ENCODE data around the gene FAF1. TPM values are rescaled to one million over a fixed set of nuclear protein-coding genes. Genes with fewer than 3 reads are reported as not detected.

The FAF1 gene
- total RNA-seq, 4 donors from 2014 or later, result 72.0 to 107 (median 92.0) TPM

DNA sequence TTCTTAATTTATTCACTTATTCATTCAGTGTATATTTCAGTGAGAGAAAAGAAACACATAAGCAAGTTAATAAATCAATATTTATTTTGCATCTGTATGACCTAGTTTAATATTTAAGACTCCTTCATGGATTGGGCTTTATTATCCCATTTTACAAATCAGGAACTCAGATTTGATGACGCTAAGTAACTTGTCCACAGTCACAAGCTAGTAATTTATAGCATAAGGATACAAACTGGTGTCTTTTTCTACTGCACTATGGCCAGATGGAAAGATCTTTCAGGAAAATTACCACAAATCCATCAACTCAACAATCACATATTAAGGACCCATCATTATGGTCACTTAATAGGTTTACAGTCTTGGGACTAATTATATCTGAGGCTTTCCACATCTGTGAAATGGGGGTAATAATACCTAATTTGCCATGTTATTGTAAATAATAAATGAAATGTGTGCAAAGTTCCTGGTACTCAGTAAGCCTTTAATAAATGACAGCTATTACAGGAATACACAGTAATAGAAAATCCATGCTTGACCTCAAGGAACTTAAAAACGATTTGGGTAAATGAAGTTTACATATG, 23.2 kb upstream of the FAF1 start:
- in situ Hi-C loops (cut with MboI; ENCODE audit: low sequenced_read_pairs in 4 of 4), result no loop called here

DNA sequence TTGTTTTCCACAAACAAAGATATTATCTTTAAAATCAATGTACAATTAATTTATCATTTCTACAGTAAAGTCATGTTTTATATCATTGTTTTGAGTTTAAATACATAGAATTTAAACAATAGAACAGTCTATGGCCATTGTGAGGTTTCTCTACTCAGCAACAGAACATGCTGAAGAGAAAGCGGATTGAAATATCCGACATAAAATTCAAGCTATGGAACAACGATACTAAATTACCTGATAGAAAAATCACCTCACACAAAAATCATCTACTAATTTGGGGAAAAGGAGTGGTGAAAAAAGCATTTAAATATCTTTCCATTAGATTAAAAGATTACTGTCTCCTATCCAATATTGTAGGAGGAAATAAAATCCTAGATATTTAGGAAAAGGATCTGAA, 22.5 kb upstream of the FAF1 start:
- TF ChIP-seq, protein P1, sequence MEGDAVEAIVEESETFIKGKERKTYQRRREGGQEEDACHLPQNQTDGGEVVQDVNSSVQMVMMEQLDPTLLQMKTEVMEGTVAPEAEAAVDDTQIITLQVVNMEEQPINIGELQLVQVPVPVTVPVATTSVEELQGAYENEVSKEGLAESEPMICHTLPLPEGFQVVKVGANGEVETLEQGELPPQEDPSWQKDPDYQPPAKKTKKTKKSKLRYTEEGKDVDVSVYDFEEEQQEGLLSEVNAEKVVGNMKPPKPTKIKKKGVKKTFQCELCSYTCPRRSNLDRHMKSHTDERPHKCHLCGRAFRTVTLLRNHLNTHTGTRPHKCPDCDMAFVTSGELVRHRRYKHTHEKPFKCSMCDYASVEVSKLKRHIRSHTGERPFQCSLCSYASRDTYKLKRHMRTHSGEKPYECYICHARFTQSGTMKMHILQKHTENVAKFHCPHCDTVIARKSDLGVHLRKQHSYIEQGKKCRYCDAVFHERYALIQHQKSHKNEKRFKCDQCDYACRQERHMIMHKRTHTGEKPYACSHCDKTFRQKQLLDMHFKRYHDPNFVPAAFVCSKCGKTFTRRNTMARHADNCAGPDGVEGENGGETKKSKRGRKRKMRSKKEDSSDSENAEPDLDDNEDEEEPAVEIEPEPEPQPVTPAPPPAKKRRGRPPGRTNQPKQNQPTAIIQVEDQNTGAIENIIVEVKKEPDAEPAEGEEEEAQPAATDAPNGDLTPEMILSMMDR (IDR thresholded peaks at IDR 0.05 in 4 of 5, conservative IDR thresholded peaks at IDR 0.05 in 1 of 5), result no peak
- TF ChIP-seq POLR2A (IDR thresholded peaks at IDR 0.05), result no peak
- no peak overlapping the region for H3K4me3 ChIP-seq
- H3K27ac ChIP-seq, result no peak overlapping the region
- ATAC-seq, result no peak
- H3K4me1 ChIP-seq, result peaks cover 5 to 18% of the 10 kb centered on the region in 2 donors
- no peaks in the 10 kb centered on the region for H3K27me3 ChIP-seq
- no peaks in the 10 kb centered on the region for H3K9me3 ChIP-seq
- in situ Hi-C loops (cut with MboI; ENCODE audit: low sequenced_read_pairs in 4 of 4), result no loop called here
- H3K36me3 ChIP-seq, result no peaks in the 10 kb centered on the region
- intact Hi-C loops (cut with DNase I; ENCODE audit: low total_unique reads), result no loop called here
- DNase-seq, result no peak

More for the DNA sequence above, 23.2 kb upstream of the FAF1 start:
- Histone ChIP-seq H3K27me3 (no peaks in the 10 kb centered on the region), H3K4me1 (peaks cover 5 to 18% of the 10 kb centered on the region in 2 donors), H3K36me3 (no peaks in the 10 kb centered on the region), H3K4me3 (no peak overlapping the region), H3K9me3 (no peaks in the 10 kb centered on the region), H3K27ac (no peak overlapping the region)
- ATAC-seq (no peak), DNase-seq (no peak)
- intact Hi-C loops (cut with DNase I; ENCODE audit: low total_unique reads), result no loop called here
- no peak for TF ChIP-seq POLR2A (IDR thresholded peaks at IDR 0.05)
- TF ChIP-seq, protein P1 (IDR thresholded peaks at IDR 0.05 in 4 of 5, conservative IDR thresholded peaks at IDR 0.05 in 1 of 5), result no peak

DNA sequence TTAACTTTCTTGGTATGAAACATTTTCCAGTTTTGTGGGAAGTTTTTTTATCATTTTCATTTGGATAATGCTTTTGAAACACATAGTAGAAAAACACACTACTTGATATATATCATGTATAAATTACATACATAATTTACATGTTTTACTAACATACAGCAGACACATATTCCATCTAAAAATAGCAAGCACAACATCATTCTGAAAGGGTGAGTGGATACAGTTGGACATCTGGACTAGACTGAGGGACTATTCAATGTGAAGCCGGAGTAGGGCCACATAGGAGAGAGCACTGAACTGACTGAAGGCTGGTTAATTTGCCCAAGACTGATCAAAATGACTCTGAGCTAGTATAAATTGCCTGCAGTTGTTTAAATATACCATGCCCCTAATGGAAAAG, 21.7 kb upstream of the FAF1 start:
- Histone ChIP-seq H3K4me1 (peaks cover 6 to 18% of the 10 kb centered on the region in 2 donors), H3K27ac (peak overlapping the region; percentile 0 to 100 (median 26)), H3K27me3 (no peaks in the 10 kb centered on the region), H3K36me3 (no peaks in the 10 kb centered on the region), H3K9me3 (no peaks in the 10 kb centered on the region), H3K4me3 (no peak overlapping the region)
- TF ChIP-seq, protein P1 (IDR thresholded peaks at IDR 0.05 in 4 of 5, conservative IDR thresholded peaks at IDR 0.05 in 1 of 5), result no peak
- TF ChIP-seq POLR2A (IDR thresholded peaks at IDR 0.05), result no peak
- intact Hi-C loops (cut with DNase I; ENCODE audit: low total_unique reads), result no loop called here
- DNase-seq (no peak), ATAC-seq (no peak)
- in situ Hi-C loops (cut with MboI; ENCODE audit: low sequenced_read_pairs in 4 of 4), result no loop called here

- intact Hi-C loops (cut with DNase I; ENCODE audit: low total_unique reads) (no loop called here), in situ Hi-C loops (cut with MboI; ENCODE audit: low sequenced_read_pairs in 4 of 4) (no loop called here)
- ATAC-seq (no peak), DNase-seq (no peak)
- Histone ChIP-seq H3K4me1 (peaks cover 11 to 24% of the 10 kb centered on the region in 2 donors), H3K27me3 (no peaks in the 10 kb centered on the region), H3K27ac (peak overlapping the region in 3 of 4 donors; percentile 10 to 100 (median 98)), H3K4me3 (no peak overlapping the region), H3K36me3 (no peaks in the 10 kb centered on the region), H3K9me3 (no peaks in the 10 kb centered on the region)
- TF ChIP-seq POLR2A (IDR thresholded peaks at IDR 0.05), result no peak
- TF ChIP-seq, protein P1 (IDR thresholded peaks at IDR 0.05 in 4 of 5, conservative IDR thresholded peaks at IDR 0.05 in 1 of 5), result no peak
Measured at GRCh38 chr1:50980505-50980904, 20.4 kb upstream of the FAF1 start.

- H3K36me3 ChIP-seq, result no peaks in the 10 kb centered on the region
- peaks cover 11 to 24% of the 10 kb centered on the region in 2 donors for H3K4me1 ChIP-seq
- H3K27me3 ChIP-seq, result no peaks in the 10 kb centered on the region
- peak overlapping the region; percentile 92 to 100 (median 98) for H3K27ac ChIP-seq
- intact Hi-C loops (cut with DNase I; ENCODE audit: low total_unique reads) (loop anchor here (10.0 kb wide), 1 partner anchor 895 kb away; the partner anchor contains the start of gene NRDC), in situ Hi-C loops (cut with MboI; ENCODE audit: low sequenced_read_pairs in 4 of 4) (no loop called here)
- H3K4me3 ChIP-seq, result peak overlapping the region in 2 of 4 donors; percentile 0 to 89
- no peaks in the 10 kb centered on the region for H3K9me3 ChIP-seq
- ATAC-seq, result no peak
- TF ChIP-seq, protein P1 (IDR thresholded peaks at IDR 0.05 in 4 of 5, conservative IDR thresholded peaks at IDR 0.05 in 1 of 5), result no peak
- TF ChIP-seq POLR2A (IDR thresholded peaks at IDR 0.05), result no peak
- no peak for DNase-seq
Measured at GRCh38 chr1:50979937-50980336, 19.9 kb upstream of the FAF1 start.
